HepG2 (cell line): Measurements from ENCODE around the gene TP53I3. TPM values are rescaled to one million over a fixed set of nuclear protein-coding genes. Genes with fewer than 3 reads are reported as not detected.

ENCODE experiments used
- ARNT2 ChIP-seq: sonication (generic); formaldehyde crosslinking; IDR thresholded peaks from 2 replicates; pipeline ENCODE4 v1.8.0; 2022; ENCODE audit warnings: mild to moderate bottlenecking, low read depth, missing genetic modification reagents, moderate library complexity
- FOXK1 ChIP-seq: sonication (generic); formaldehyde crosslinking; IDR thresholded peaks from 2 replicates; pipeline ENCODE4 v1.4.0; 2020; ENCODE audit warnings: low read depth, missing genetic modification reagents, borderline replicate concordance
- ISX ChIP-seq: sonication (generic); formaldehyde crosslinking; conservative IDR thresholded peaks from 2 replicates; pipeline ENCODE4 v1.5.0; 2020; ENCODE audit warnings: missing genetic modification reagents
- MAFK ChIP-seq, 2 experiments: IDR thresholded peaks in 1 of 2; conservative IDR thresholded peaks in 1 of 2; 2 replicates each; pipeline ENCODE4 v1.6.1; 2011; ENCODE audit warnings: improper control_type of control experiment in 2 of 2, low read length in 2 of 2
- NFYB ChIP-seq: sonication (generic); formaldehyde crosslinking; IDR thresholded peaks from 2 replicates; pipeline ENCODE4 v1.4.0; 2020; ENCODE audit warnings: missing genetic modification reagents
- PPARG ChIP-seq: conservative IDR thresholded peaks from 2 replicates; pipeline ENCODE4 v1.6.1; 2016; ENCODE audit warnings: missing biosample characterization, missing genetic modification reagents
- REXO4 ChIP-seq: sonication (generic); formaldehyde crosslinking; IDR thresholded peaks from 2 replicates; pipeline ENCODE4 v1.8.0; 2022; ENCODE audit warnings: missing genetic modification reagents, mild to moderate bottlenecking, borderline replicate concordance
- SRF ChIP-seq: IDR thresholded peaks from 2 replicates; pipeline ENCODE4 v1.6.1; 2011; ENCODE audit warnings: mild to moderate bottlenecking, low read depth, low read length, moderate library complexity
- TCF7 ChIP-seq: sonication (generic); IDR thresholded peaks from 2 replicates; pipeline ENCODE4 v1.6.1; 2016; ENCODE audit warnings: antibody characterized with exemption, low read depth
- THAP11 ChIP-seq: IDR thresholded peaks from 2 replicates; pipeline ENCODE4 v1.6.1; 2016; ENCODE audit warnings: missing biosample characterization, missing genetic modification reagents
- U2AF2 ChIP-seq: fragments of 200-400 bp; formaldehyde crosslinking; IDR thresholded peaks from 2 replicates; pipeline ENCODE4 v1.6.1; 2017; ENCODE audit warnings: low read depth, mild to moderate bottlenecking, low read length
- ZBTB20 ChIP-seq: sonication (generic); formaldehyde crosslinking; IDR thresholded peaks from 2 replicates; pipeline ENCODE4 v1.8.1; 2023; ENCODE audit warnings: missing genetic modification reagents, low read depth, mild to moderate bottlenecking, borderline replicate concordance
- ZC3H4 ChIP-seq: sonication (generic); formaldehyde crosslinking; IDR thresholded peaks from 2 replicates; pipeline ENCODE4 v1.4.0; 2020; ENCODE audit warnings: missing genetic modification reagents, borderline replicate concordance
- ZFX ChIP-seq: sonication (generic); formaldehyde crosslinking; IDR thresholded peaks from 2 replicates; pipeline ENCODE4 v1.4.0; 2020; ENCODE audit warnings: mild to moderate bottlenecking, low read depth, missing genetic modification reagents, moderate library complexity
- ZNF143 ChIP-seq: sonication (generic); formaldehyde crosslinking; IDR thresholded peaks from 2 replicates; pipeline ENCODE4 v1.4.0; 2020; ENCODE audit warnings: missing genetic modification reagents
- ZNF3 ChIP-seq: IDR thresholded peaks from 2 replicates; pipeline ENCODE4 v1.7.0; 2017; ENCODE audit warnings: inconsistent platforms
- ZNF615 ChIP-seq: sonication (generic); formaldehyde crosslinking; IDR thresholded peaks from 2 replicates; pipeline ENCODE4 v1.5.0; 2020; ENCODE audit warnings: mild to moderate bottlenecking, missing genetic modification reagents, borderline replicate concordance
- polyA plus RNA-seq, 8 experiments: library from polyadenylated mRNA; depleted of rRNA in 3 of 8; stranded (reverse) in 7 of 8; unstranded in 1 of 8; fragments of >200 nt; fragmentation: Illumina TruSeq in 4 of 8; extraction: Trizol in 4 of 8; gene quantifications; 2 replicates each; pipeline versions ENCODE4 v1.2.1 to v1.2.3, GENCODE V29; 2011 to 2016; ENCODE audit warnings: low read depth in 4 of 8, missing spikeins in 1 of 8, mixed read lengths in 1 of 8; ENCODE audit not compliant: insufficient read depth in 1 of 8
- total RNA-seq, 5 experiments: library from RNA; depleted of rRNA; stranded (reverse); fragments of >200 nt; fragmentation: Illumina TruSeq; extraction: Trizol; gene quantifications; 2 replicates each; pipeline ENCODE4 v1.2.3, GENCODE V29; 2016; ENCODE audit warnings: low read depth in 1 of 5
- TF ChIP-seq, protein P1 (sequence below): sonication (generic); formaldehyde crosslinking; IDR thresholded peaks from 2 replicates; pipeline ENCODE4 v1.4.0; 2020; ENCODE audit warnings: low read depth, mild to moderate bottlenecking, missing genetic modification reagents
- TF ChIP-seq, protein P2 (sequence below): sonication (generic); formaldehyde crosslinking; conservative IDR thresholded peaks from 2 replicates; pipeline ENCODE4 v1.8.0; 2022; ENCODE audit warnings: mild to moderate bottlenecking, moderate library complexity, missing genetic modification reagents
- TF ChIP-seq, protein P3 (sequence below): sonication (generic); formaldehyde crosslinking; IDR thresholded peaks from 2 replicates; pipeline ENCODE4 v1.5.0; 2020; ENCODE audit warnings: mild to moderate bottlenecking, missing genetic modification reagents, moderate library complexity
- TF ChIP-seq, protein P4 (sequence below): sonication (generic); formaldehyde crosslinking; IDR thresholded peaks from 2 replicates; pipeline ENCODE4 v1.8.0; 2022; ENCODE audit warnings: mild to moderate bottlenecking, missing genetic modification reagents, moderate library complexity
- TF ChIP-seq, protein P5 (sequence below): sonication (generic); formaldehyde crosslinking; conservative IDR thresholded peaks from 2 replicates; pipeline ENCODE4 v1.4.0; 2020; ENCODE audit warnings: missing genetic modification reagents

TP53I3 gene
- total and polyA plus RNA-seq, 2 of the 13 experiments (the other 11 are each of a cell fraction or from before 2014, with no cell fraction given), result 25.0 to 44.1 TPM

DNA sequence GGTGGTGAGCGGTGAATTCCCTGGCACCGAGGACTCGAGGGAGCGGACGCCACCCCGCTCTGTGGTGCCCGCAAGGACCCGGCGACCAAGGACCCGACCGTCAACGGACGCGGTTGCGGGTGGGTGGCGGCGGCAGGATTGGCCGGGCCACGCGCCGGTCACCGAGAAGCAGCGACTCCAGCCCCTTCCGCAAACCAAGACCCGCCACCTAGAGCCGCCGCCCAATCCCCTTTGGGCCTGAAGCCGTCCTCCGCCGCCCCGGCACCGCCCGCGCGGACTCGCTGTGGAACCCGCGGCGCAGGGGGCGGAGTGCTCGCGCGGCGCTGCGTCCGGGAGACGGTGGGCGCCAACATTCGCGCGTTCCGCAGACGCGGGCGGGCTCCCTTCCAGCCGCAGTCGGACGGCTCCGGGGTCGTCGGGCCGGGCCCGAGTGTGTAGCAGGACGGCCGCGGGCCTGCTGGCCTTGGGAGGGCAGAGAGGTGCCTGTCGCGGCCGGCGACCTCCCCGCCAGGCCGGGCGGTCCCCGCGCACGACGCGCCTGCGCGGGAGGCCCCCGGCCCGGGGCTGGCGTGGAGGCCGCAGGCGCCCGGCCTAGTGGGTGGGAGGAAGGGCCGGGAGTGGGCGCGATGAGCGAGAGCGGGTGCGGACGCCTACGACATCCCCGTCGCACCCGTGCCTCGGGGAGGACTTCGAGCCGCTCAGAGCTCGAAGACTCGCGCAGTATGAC is 38.7 kb upstream of the TP53I3 start, which contains the start of the genes FAM228B and PFN4 (continued):
- TF ChIP-seq, protein P1, sequence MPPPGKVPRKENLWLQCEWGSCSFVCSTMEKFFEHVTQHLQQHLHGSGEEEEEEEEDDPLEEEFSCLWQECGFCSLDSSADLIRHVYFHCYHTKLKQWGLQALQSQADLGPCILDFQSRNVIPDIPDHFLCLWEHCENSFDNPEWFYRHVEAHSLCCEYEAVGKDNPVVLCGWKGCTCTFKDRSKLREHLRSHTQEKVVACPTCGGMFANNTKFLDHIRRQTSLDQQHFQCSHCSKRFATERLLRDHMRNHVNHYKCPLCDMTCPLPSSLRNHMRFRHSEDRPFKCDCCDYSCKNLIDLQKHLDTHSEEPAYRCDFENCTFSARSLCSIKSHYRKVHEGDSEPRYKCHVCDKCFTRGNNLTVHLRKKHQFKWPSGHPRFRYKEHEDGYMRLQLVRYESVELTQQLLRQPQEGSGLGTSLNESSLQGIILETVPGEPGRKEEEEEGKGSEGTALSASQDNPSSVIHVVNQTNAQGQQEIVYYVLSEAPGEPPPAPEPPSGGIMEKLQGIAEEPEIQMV (CRISPR knock-in tag), result peak; percentile 94
- TF ChIP-seq ZNF143, result no peak; the same call in none of the 2 replicates
- 0 out of 2 replicates have a peak, but pooled peaks have one; percentile 69 for TF ChIP-seq REXO4 (CRISPR knock-in tag)
- TF ChIP-seq, protein P2, sequence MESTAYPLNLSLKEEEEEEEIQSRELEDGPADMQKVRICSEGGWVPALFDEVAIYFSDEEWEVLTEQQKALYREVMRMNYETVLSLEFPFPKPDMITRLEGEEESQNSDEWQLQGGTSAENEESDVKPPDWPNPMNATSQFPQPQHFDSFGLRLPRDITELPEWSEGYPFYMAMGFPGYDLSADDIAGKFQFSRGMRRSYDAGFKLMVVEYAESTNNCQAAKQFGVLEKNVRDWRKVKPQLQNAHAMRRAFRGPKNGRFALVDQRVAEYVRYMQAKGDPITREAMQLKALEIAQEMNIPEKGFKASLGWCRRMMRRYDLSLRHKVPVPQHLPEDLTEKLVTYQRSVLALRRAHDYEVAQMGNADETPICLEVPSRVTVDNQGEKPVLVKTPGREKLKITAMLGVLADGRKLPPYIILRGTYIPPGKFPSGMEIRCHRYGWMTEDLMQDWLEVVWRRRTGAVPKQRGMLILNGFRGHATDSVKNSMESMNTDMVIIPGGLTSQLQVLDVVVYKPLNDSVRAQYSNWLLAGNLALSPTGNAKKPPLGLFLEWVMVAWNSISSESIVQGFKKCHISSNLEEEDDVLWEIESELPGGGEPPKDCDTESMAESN (CRISPR knock-in tag), result peak; percentile 92; the same call in 1 of the 2 replicates
- no peak for TF ChIP-seq ZNF615 (CRISPR knock-in tag)
- peak; percentile 84 for TF ChIP-seq NFYB (CRISPR knock-in tag)
- TF ChIP-seq, protein P3, sequence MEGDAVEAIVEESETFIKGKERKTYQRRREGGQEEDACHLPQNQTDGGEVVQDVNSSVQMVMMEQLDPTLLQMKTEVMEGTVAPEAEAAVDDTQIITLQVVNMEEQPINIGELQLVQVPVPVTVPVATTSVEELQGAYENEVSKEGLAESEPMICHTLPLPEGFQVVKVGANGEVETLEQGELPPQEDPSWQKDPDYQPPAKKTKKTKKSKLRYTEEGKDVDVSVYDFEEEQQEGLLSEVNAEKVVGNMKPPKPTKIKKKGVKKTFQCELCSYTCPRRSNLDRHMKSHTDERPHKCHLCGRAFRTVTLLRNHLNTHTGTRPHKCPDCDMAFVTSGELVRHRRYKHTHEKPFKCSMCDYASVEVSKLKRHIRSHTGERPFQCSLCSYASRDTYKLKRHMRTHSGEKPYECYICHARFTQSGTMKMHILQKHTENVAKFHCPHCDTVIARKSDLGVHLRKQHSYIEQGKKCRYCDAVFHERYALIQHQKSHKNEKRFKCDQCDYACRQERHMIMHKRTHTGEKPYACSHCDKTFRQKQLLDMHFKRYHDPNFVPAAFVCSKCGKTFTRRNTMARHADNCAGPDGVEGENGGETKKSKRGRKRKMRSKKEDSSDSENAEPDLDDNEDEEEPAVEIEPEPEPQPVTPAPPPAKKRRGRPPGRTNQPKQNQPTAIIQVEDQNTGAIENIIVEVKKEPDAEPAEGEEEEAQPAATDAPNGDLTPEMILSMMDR (CRISPR knock-in tag), result peak; percentile 21; the same call in 1 of the 2 replicates
- no peak for TF ChIP-seq ISX (CRISPR knock-in tag)
- TF ChIP-seq, protein P4, sequence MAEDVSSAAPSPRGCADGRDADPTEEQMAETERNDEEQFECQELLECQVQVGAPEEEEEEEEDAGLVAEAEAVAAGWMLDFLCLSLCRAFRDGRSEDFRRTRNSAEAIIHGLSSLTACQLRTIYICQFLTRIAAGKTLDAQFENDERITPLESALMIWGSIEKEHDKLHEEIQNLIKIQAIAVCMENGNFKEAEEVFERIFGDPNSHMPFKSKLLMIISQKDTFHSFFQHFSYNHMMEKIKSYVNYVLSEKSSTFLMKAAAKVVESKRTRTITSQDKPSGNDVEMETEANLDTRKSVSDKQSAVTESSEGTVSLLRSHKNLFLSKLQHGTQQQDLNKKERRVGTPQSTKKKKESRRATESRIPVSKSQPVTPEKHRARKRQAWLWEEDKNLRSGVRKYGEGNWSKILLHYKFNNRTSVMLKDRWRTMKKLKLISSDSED (CRISPR knock-in tag), result peak; percentile 84; the same call in 1 of the 2 replicates
- peak; percentile 88 for TF ChIP-seq ARNT2 (CRISPR knock-in tag)
- no peak for TF ChIP-seq ZNF3
- TF ChIP-seq SRF, result no peak
- TF ChIP-seq U2AF2, result no peak
- TF ChIP-seq MAFK (conservative IDR thresholded peaks at IDR 0.05 in 1 of 2, IDR thresholded peaks at IDR 0.05 in 1 of 2; ENCODE audit: low read length in 2 of 2), result no peak
- no peak; the same call in 1 of the 2 replicates for TF ChIP-seq ZBTB20 (CRISPR knock-in tag)
- peak; percentile 36; the same call in 1 of the 2 replicates for TF ChIP-seq FOXK1 (CRISPR knock-in tag)
- TF ChIP-seq, protein P5, sequence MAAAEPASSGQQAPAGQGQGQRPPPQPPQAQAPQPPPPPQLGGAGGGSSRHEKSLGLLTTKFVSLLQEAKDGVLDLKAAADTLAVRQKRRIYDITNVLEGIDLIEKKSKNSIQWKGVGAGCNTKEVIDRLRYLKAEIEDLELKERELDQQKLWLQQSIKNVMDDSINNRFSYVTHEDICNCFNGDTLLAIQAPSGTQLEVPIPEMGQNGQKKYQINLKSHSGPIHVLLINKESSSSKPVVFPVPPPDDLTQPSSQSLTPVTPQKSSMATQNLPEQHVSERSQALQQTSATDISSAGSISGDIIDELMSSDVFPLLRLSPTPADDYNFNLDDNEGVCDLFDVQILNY (CRISPR knock-in tag), result peak; percentile 30; the same call in 1 of the 2 replicates
- no peak for TF ChIP-seq ZC3H4 (CRISPR knock-in tag)
- peak; percentile 95 for TF ChIP-seq ZFX (CRISPR knock-in tag)
- peak; percentile 67 for TF ChIP-seq THAP11 (CRISPR knock-in tag)
- no peak for TF ChIP-seq PPARG (CRISPR knock-in tag)
- no peak for TF ChIP-seq TCF7
